ENCODE data around the gene ARL6IP6. TPM values are rescaled to one million over a fixed set of nuclear protein-coding genes. Genes with fewer than 3 reads are reported as not detected.

Gene ARL6IP6
- polyA plus RNA-seq, 1 of the 3 experiments (the other 2 are of a cell fraction), result 25.8 TPM

DNA sequence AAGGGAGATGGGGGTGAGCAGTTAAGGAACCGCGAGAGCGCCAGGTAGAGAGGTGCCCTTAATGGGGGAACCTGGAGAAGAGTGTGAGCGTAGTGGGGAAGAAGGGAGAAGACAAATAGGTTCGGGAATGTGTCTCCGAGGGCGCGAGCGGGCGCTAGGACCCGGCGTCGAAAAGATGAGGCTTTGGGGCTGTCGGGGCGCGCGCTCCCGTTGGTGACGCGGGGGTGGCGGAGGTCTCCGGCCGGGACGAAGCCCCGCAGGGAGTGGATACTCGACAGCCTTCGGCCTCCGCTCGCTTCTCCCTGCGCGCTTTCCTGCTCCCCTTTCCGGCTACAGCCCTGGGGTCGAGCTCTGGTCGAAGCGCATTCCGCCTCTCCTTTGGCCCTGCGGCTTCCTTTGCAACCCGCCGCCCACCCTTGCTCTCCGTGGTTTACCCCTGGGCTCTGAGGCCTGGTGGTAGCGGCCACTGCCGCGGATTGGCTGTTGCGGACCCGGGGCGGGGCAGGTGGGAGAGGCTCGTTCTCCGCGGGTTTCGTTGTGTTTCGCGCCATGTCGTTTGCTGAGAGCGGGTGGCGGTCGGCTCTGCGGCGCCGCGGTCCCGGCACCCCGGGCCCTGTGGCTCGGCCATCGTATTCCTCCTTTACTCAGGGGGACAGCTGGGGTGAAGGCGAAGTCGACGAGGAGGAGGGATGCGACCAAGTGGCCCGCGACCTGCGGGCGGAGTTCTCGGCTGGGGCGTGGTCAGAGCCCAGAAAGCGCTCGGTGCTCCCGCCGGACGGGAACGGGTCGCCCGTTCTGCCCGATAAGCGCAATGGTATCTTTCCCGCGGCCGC, at the start of gene ARL6IP6 (continued):
- TF ChIP-seq, protein P1, sequence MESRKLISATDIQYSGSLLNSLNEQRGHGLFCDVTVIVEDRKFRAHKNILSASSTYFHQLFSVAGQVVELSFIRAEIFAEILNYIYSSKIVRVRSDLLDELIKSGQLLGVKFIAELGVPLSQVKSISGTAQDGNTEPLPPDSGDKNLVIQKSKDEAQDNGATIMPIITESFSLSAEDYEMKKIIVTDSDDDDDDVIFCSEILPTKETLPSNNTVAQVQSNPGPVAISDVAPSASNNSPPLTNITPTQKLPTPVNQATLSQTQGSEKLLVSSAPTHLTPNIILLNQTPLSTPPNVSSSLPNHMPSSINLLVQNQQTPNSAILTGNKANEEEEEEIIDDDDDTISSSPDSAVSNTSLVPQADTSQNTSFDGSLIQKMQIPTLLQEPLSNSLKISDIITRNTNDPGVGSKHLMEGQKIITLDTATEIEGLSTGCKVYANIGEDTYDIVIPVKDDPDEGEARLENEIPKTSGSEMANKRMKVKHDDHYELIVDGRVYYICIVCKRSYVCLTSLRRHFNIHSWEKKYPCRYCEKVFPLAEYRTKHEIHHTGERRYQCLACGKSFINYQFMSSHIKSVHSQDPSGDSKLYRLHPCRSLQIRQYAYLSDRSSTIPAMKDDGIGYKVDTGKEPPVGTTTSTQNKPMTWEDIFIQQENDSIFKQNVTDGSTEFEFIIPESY (IDR thresholded peaks at IDR 0.05; ENCODE audit: borderline replicate concordance, low read depth), result 0 out of 2 replicates have a peak, but pooled peaks have one; percentile 49
- TF ChIP-seq, protein P2, sequence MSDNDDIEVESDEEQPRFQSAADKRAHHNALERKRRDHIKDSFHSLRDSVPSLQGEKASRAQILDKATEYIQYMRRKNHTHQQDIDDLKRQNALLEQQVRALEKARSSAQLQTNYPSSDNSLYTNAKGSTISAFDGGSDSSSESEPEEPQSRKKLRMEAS (IDR thresholded peaks at IDR 0.05; ENCODE audit: low read depth), result peak; percentile 55
- TF ChIP-seq, protein P3, sequence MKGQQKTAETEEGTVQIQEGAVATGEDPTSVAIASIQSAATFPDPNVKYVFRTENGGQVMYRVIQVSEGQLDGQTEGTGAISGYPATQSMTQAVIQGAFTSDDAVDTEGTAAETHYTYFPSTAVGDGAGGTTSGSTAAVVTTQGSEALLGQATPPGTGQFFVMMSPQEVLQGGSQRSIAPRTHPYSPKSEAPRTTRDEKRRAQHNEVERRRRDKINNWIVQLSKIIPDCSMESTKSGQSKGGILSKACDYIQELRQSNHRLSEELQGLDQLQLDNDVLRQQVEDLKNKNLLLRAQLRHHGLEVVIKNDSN (IDR thresholded peaks at IDR 0.05; ENCODE audit: borderline replicate concordance, low read depth), result no peak
- TF ChIP-seq POLR2AphosphoS5 (IDR thresholded peaks at IDR 0.05; ENCODE audit: low read depth, low read length) (peak; percentile 89), CHD2 (IDR thresholded peaks at IDR 0.05; ENCODE audit: low read length, partially characterized antibody) (no peak), NFIC (IDR thresholded peaks at IDR 0.05; ENCODE audit: borderline replicate concordance) (no peak), ELF1 (IDR thresholded peaks at IDR 0.05) (no peak; the same call in 1 of the 2 replicates), RCOR1 (IDR thresholded peaks at IDR 0.05; ENCODE audit: low read length) (no peak), JUND (IDR thresholded peaks at IDR 0.05) (peak; percentile 40; the same call in 1 of the 2 replicates), EZH2phosphoT487 (IDR thresholded peaks at IDR 0.05; ENCODE audit: borderline replicate concordance, low read depth) (no peak)

DNA sequence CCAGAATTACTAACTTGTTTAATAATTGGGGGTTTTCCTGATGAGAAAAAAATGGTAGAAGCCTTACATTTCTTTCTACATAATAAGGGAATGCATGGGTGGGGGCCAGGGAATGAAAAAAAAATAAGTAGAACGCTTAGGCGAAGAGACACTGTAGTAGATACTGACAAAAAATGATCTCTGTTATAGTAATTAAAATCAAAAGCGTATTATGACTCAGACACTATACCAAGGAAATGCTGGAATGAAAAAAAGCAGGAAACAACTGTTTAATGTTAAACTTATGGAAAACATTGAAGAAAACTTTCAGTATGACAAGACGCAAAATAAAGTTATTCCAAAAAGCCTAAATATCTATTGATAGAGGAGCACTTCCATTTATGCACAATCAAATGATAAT, 44.1 kb upstream of the ARL6IP6 start:
- WGBS (ENCODE audit: low lambda C conversion rate), result 94% methylated on average over 4 of the region's 4 CpGs
- no peak for DNase-seq
- H3K4me3 ChIP-seq (ENCODE audit: low read depth in 2 of 2, low read length in 1 of 2), result no peak overlapping the region
- H3K27ac ChIP-seq (ENCODE audit: low read depth in 2 of 2, low read length in 1 of 2), result no peak overlapping the region
- no peaks in the 10 kb centered on the region for H3K9me3 ChIP-seq
- H4K20me1 ChIP-seq (ENCODE audit: insufficient read depth), result no peaks in the 10 kb centered on the region
- H3K36me3 ChIP-seq (replicated peaks in 1 of 2; ENCODE audit: control insufficient read depth in 1 of 2, insufficient read depth in 2 of 2, low read length in 1 of 2), result peaks cover 92 to 97% of the 10 kb centered on the region in 2 experiments
- H3K79me2 ChIP-seq (ENCODE audit: insufficient read depth), result no peaks in the 10 kb centered on the region
- ChIA-PET POLR2A (no interaction called here), CTCF (interaction anchor here (1.1 kb wide), 1 partner anchor 39 kb away, joined by 3 read pairs; no protein-coding TSS in a partner anchor)
- H3K9me2 ChIP-seq, result no peaks in the 10 kb centered on the region
- no peak overlapping the region for H3K4me2 ChIP-seq
- H3K4me1 ChIP-seq (ENCODE audit: control insufficient read depth in 1 of 2, insufficient read depth in 2 of 2, low read depth in 1 of 2, low read length in 1 of 2), result no peaks in the 10 kb centered on the region; a peak in 1 of 4 replicates
- H3F3A ChIP-seq (replicated peaks; ENCODE audit: insufficient read depth), result peaks cover 3% of the 10 kb centered on the region
- H2AFZ ChIP-seq (ENCODE audit: low read depth), result no peak overlapping the region
- no peak overlapping the region for H3K9ac ChIP-seq
- H3K27me3 ChIP-seq (ENCODE audit: insufficient read depth), result no peaks in the 10 kb centered on the region
- TF ChIP-seq SMC3 (IDR thresholded peaks at IDR 0.05; ENCODE audit: low read depth, low read length), result no peak
- TF ChIP-seq, protein P4, sequence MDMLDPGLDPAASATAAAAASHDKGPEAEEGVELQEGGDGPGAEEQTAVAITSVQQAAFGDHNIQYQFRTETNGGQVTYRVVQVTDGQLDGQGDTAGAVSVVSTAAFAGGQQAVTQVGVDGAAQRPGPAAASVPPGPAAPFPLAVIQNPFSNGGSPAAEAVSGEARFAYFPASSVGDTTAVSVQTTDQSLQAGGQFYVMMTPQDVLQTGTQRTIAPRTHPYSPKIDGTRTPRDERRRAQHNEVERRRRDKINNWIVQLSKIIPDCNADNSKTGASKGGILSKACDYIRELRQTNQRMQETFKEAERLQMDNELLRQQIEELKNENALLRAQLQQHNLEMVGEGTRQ (IDR thresholded peaks at IDR 0.05; ENCODE audit: borderline replicate concordance, low read depth, low read length), result no peak
- no peak for TF ChIP-seq FOSL2 (IDR thresholded peaks at IDR 0.05; ENCODE audit: borderline replicate concordance, low read depth)
- TF ChIP-seq, protein P5, sequence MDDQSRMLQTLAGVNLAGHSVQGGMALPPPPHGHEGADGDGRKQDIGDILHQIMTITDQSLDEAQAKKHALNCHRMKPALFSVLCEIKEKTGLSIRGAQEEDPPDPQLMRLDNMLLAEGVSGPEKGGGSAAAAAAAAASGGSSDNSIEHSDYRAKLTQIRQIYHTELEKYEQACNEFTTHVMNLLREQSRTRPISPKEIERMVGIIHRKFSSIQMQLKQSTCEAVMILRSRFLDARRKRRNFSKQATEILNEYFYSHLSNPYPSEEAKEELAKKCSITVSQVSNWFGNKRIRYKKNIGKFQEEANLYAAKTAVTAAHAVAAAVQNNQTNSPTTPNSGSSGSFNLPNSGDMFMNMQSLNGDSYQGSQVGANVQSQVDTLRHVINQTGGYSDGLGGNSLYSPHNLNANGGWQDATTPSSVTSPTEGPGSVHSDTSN (IDR thresholded peaks at IDR 0.05), result no peak
- TF ChIP-seq, protein P6, sequence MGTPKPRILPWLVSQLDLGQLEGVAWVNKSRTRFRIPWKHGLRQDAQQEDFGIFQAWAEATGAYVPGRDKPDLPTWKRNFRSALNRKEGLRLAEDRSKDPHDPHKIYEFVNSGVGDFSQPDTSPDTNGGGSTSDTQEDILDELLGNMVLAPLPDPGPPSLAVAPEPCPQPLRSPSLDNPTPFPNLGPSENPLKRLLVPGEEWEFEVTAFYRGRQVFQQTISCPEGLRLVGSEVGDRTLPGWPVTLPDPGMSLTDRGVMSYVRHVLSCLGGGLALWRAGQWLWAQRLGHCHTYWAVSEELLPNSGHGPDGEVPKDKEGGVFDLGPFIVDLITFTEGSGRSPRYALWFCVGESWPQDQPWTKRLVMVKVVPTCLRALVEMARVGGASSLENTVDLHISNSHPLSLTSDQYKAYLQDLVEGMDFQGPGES (IDR thresholded peaks at IDR 0.05; ENCODE audit: low read depth, low read length), result no peak
- TF ChIP-seq, protein P1 (IDR thresholded peaks at IDR 0.05; ENCODE audit: borderline replicate concordance, low read depth), result no peak
- no peak for TF ChIP-seq POLR2AphosphoS5 (IDR thresholded peaks at IDR 0.05; ENCODE audit: low read depth, low read length)
- TF ChIP-seq JUND (IDR thresholded peaks at IDR 0.05), result no peak
- TF ChIP-seq, protein P3 (IDR thresholded peaks at IDR 0.05; ENCODE audit: borderline replicate concordance, low read depth), result no peak
